Spleen (tissue), 11 donors: ENCODE results near the gene AKNA. TPM values are rescaled to one million over a fixed set of nuclear protein-coding genes. Genes with fewer than 3 reads are reported as not detected.

Source experiments
- DNase-seq: peaks from one replicate; pipeline ENCODE4 v3.0.0-alpha.2; 2020
- H3K27ac ChIP-seq, 8 donors: fragments of 200-600 bp; sonication (generic) in 7 of 8; 1 replicate in 4 of 8; 2 replicates in 4 of 8; pipeline versions ENCODE4 v1.5.0 to v1.8.0; 2016 to 2021; ENCODE audit warnings: inconsistent platforms in 4 of 8, mild to moderate bottlenecking in 4 of 8, moderate library complexity in 1 of 8
- H3K27me3 ChIP-seq, 7 donors: fragments of 200-600 bp; sonication (generic) in 6 of 7; replicated peaks in 1 of 7; 1 replicate in 4 of 7; 2 replicates in 3 of 7; pipeline versions ENCODE4 v1.5.0 to v1.8.0; 2016 to 2021; ENCODE audit warnings: inconsistent platforms in 3 of 7, mild to moderate bottlenecking in 1 of 7
- H3K36me3 ChIP-seq, 6 donors: fragments of 200-600 bp; sonication (generic) in 5 of 6; 1 replicate in 4 of 6; 2 replicates in 2 of 6; pipeline versions ENCODE4 v1.5.0 to v1.8.0; 2016 to 2021; ENCODE audit warnings: inconsistent platforms in 2 of 6
- H3K4me1 ChIP-seq, 6 donors: fragments of 200-600 bp; sonication (generic) in 5 of 6; 1 replicate in 3 of 6; 2 replicates in 3 of 6; pipeline versions ENCODE4 v1.5.0 to v1.8.0; 2016 to 2021; ENCODE audit warnings: inconsistent platforms in 3 of 6
- H3K4me3 ChIP-seq, 8 donors: fragments of 200-600 bp; sonication (generic) in 7 of 8; 1 replicate in 4 of 8; 2 replicates in 4 of 8; pipeline versions ENCODE4 v1.5.0 to v1.8.0; 2016 to 2021; ENCODE audit warnings: inconsistent platforms in 4 of 8, mild to moderate bottlenecking in 4 of 8, moderate library complexity in 2 of 8
- H3K9me3 ChIP-seq, 8 donors: fragments of 200-600 bp; sonication (generic) in 7 of 8; 1 replicate in 4 of 8; 2 replicates in 4 of 8; pipeline versions ENCODE4 v1.5.0 to v1.8.0; 2016 to 2021; ENCODE audit warnings: inconsistent platforms in 4 of 8
- CTCF ChIP-seq, 11 experiments: fragments of 200-600 bp in 7 of 11; fragments of 450-650 bp in 4 of 11; sonication (generic) in 4 of 11; IDR thresholded peaks in 8 of 11; conservative IDR thresholded peaks in 3 of 11; 1 replicate in 7 of 11; 2 replicates in 4 of 11; pipeline versions ENCODE4 v1.4.0 to v1.8.0; 2016 to 2021; ENCODE audit warnings: antibody characterized with exemption in 11 of 11, inconsistent platforms in 4 of 11, mild to moderate bottlenecking in 1 of 11
- POLR2A ChIP-seq, 3 donors: fragments of 450-650 bp; IDR thresholded peaks; one replicate each; pipeline ENCODE4 v1.5.1; 2017; ENCODE audit warnings: antibody characterized with exemption in 3 of 3, mild to moderate bottlenecking in 1 of 3
- POLR2AphosphoS5 ChIP-seq, 3 donors: sonication (generic); formaldehyde crosslinking; IDR thresholded peaks; one replicate each; pipeline ENCODE4 v1.5.1; 2017; ENCODE audit warnings: antibody characterized with exemption in 3 of 3
- WGBS, 5 donors: extraction: QIAGEN DNeasy Blood & Tissue Kit in 3 of 5; methylation state at CpG; one replicate each; pipeline versions ENCODE4 v1.1.5 to v1.1.7; 2013 to 2018; 5-methylcytosine and 5-hydroxymethylcytosine counted together
- intact Hi-C: fragments of 100-400 bp; cut with DNase I; formaldehyde crosslinking; loops from one replicate; pipeline ENCODE4 v1.15.0; 2023; ENCODE audit warnings: low total_unique reads
- polyA plus RNA-seq, 3 donors: library from polyadenylated mRNA; stranded (reverse); fragments of 200-250 nt; gene quantifications; one replicate each; pipeline ENCODE4 v1.2.1, GENCODE V29; 2013
- total RNA-seq, 7 donors: library from RNA; depleted of rRNA in 3 of 7; stranded (reverse); fragments of >200 nt in 3 of 7; fragmentation: NEBNext Ultra II Directional in 4 of 7; extraction: Animal tissue kit (Norgen Biotek cat#: 25700) in 4 of 7; gene quantifications; one replicate each; pipeline versions ENCODE4 v1.1.0 to v1.2.1, GENCODE V29; 2016 to 2021
- donor health status: healthy with polysubstance abuse.
- donor health status: DM: no; HTN: no; CAD: no; lungs with moderate emphysema.
- donor health status: DM: no; HTN: no; CAD: no.
- donor health status: Bipolar disorder and iron deficiency.
- donor health status: healthy.
- donor health status: DM: no; HTN: no; CAD: no.
- donor health status: DM: yes; HTN: yes; CAD: no.

Gene AKNA
- total and polyA plus RNA-seq, 10 donors = 92.9 to 324 (median 216) TPM

- Histone ChIP-seq H3K27me3 (peaks cover 0 to 5% (median 0%) of the 10 kb centered on the region in 7 donors), H3K4me1 (peaks cover 0 to 26% (median 0%) of the 10 kb centered on the region in 6 donors), H3K4me3 (no peak overlapping the region), H3K27ac (peak overlapping the region in 1 of 8 donors; percentile 80), H3K9me3 (peaks cover 0 to 3% (median 0%) of the 10 kb centered on the region in 8 donors), H3K36me3 (no peaks in the 10 kb centered on the region)
- peak; percentile 52 for DNase-seq
- 89 to 93% (median 90%) methylated on average over 8 of the region's 8 CpGs for WGBS, 5 donors
- intact Hi-C loops = no loop called here
- no peak for TF ChIP-seq POLR2AphosphoS5 (IDR thresholded peaks at IDR 0.05)
- no peak for TF ChIP-seq CTCF (IDR thresholded peaks at IDR 0.05 in 8 of 11, conservative IDR thresholded peaks at IDR 0.05 in 3 of 11)
- no peak for TF ChIP-seq POLR2A (IDR thresholded peaks at IDR 0.05)
Measured at GRCh38 chr9:114314881-114315722, 72.7 kb downstream of the AKNA start.

GRCh38 chr9:114314256-114314867 lies 73.4 kb downstream of the AKNA start:
- no peak overlapping the region for H3K27ac ChIP-seq
- H3K4me3 ChIP-seq = no peak overlapping the region
- no peaks in the 10 kb centered on the region for H3K36me3 ChIP-seq
- WGBS, 5 donors = 78 to 87% (median 85%) methylated on average over 7 of the region's 7 CpGs
- peaks cover 0 to 26% (median 0%) of the 10 kb centered on the region in 6 donors for H3K4me1 ChIP-seq
- intact Hi-C loops = no loop called here
- H3K27me3 ChIP-seq = no peaks in the 10 kb centered on the region
- H3K9me3 ChIP-seq = peaks cover 0 to 3% (median 0%) of the 10 kb centered on the region in 8 donors
- peak; percentile 1 for DNase-seq
- TF ChIP-seq POLR2AphosphoS5 (IDR thresholded peaks at IDR 0.05) (no peak), CTCF (IDR thresholded peaks at IDR 0.05 in 8 of 11, conservative IDR thresholded peaks at IDR 0.05 in 3 of 11) (no peak), POLR2A (IDR thresholded peaks at IDR 0.05) (no peak)

- TF ChIP-seq CTCF (IDR thresholded peaks at IDR 0.05 in 8 of 11, conservative IDR thresholded peaks at IDR 0.05 in 3 of 11) = no peak
- no peak for TF ChIP-seq POLR2AphosphoS5 (IDR thresholded peaks at IDR 0.05)
- no peak for TF ChIP-seq POLR2A (IDR thresholded peaks at IDR 0.05)
- 81 to 92% (median 88%) methylated on average over 8 of the region's 8 CpGs for WGBS, 5 donors
- intact Hi-C loops = no loop called here
- H3K9me3 ChIP-seq = peaks cover 0 to 3% (median 0%) of the 10 kb centered on the region in 8 donors
- no peak overlapping the region for H3K4me3 ChIP-seq
- peak; percentile 1 for DNase-seq
- H3K27ac ChIP-seq = no peak overlapping the region
- peaks cover 0 to 26% (median 0%) of the 10 kb centered on the region in 6 donors for H3K4me1 ChIP-seq
- no peaks in the 10 kb centered on the region for H3K36me3 ChIP-seq
- no peaks in the 10 kb centered on the region for H3K27me3 ChIP-seq
Measured at GRCh38 chr9:114313186-114313585, 74.6 kb downstream of the AKNA start.

- no peaks in the 10 kb centered on the region for H3K27me3 ChIP-seq
- no peaks in the 10 kb centered on the region for H3K36me3 ChIP-seq
- WGBS, 5 donors = 80 to 83% (median 80%) methylated on average over 8 of the region's 8 CpGs
- intact Hi-C loops = no loop called here
- H3K27ac ChIP-seq = no peak overlapping the region
- peak; percentile 47 for DNase-seq
- H3K4me1 ChIP-seq = peaks cover 0 to 20% (median 0%) of the 10 kb centered on the region in 6 donors
- H3K9me3 ChIP-seq = peaks cover 0 to 3% (median 0%) of the 10 kb centered on the region in 8 donors
- H3K4me3 ChIP-seq = no peak overlapping the region
- TF ChIP-seq POLR2AphosphoS5 (IDR thresholded peaks at IDR 0.05) = no peak
- TF ChIP-seq CTCF (IDR thresholded peaks at IDR 0.05 in 8 of 11, conservative IDR thresholded peaks at IDR 0.05 in 3 of 11) = no peak
- TF ChIP-seq POLR2A (IDR thresholded peaks at IDR 0.05) = no peak
Measured at GRCh38 chr9:114312513-114312875, 75.3 kb downstream of the AKNA start.
